ENCODE data around the gene POU2AF3. TPM values are rescaled to one million over a fixed set of nuclear protein-coding genes. Genes with fewer than 3 reads are reported as not detected.
"Not testable (repeated sequence)": the region's sequence is repeated elsewhere in the genome, so short reads cannot be mapped to it uniquely, and the experiment has no call there.

The POU2AF3 gene
- total RNA-seq, 2 experiments from 2014 or later = not detected

GRCh38 chr11:111310723-111311122 is 12.4 kb downstream of the POU2AF3 start:
- no peaks in the 10 kb centered on the region for H3K9me3 Mint-ChIP-seq
- POLR2A ChIA-PET = no interaction called here
- ATAC-seq (ENCODE audit: poor library complexity) (no peak), DNase-seq (no peak)
- H3K4me1 ChIP-seq (ENCODE audit: insufficient read depth, low read length) = no peaks in the 10 kb centered on the region
- no peak for TF ChIP-seq CTCF (IDR thresholded peaks at IDR 0.05)
- H3K36me3 ChIP-seq (ENCODE audit: insufficient read depth, low read length) = no peaks in the 10 kb centered on the region
- no peak overlapping the region for H3K27ac ChIP-seq (ENCODE audit: low read depth in 1 of 2, low read length in 2 of 2)
- H3K9me3 ChIP-seq (ENCODE audit: control insufficient read depth in 1 of 2, insufficient read depth in 1 of 2, low read length in 2 of 2) = no peaks in the 10 kb centered on the region
- H3K4me3 ChIP-seq (ENCODE audit: low read length) = no peak overlapping the region
- peaks cover 0 to 6% of the 10 kb centered on the region in 2 experiments for H3K27me3 ChIP-seq (ENCODE audit: control insufficient read depth in 1 of 2, insufficient read depth in 2 of 2, low read length in 2 of 2)
- no peaks in the 10 kb centered on the region for H3K4me1 Mint-ChIP-seq (ENCODE audit: low read depth)
- H3K4me3 Mint-ChIP-seq = no peak overlapping the region
- intact Hi-C loops (cut with DNase I, micrococcal nuclease) = no loop called here
- no peak overlapping the region for H3K27ac Mint-ChIP-seq
- CTCF ChIA-PET = no interaction called here
- peaks cover 32% of the 10 kb centered on the region for H3K27me3 Mint-ChIP-seq
- no peaks in the 10 kb centered on the region for H3K36me3 Mint-ChIP-seq (ENCODE audit: low read depth)

- Histone ChIP-seq H3K27ac (ENCODE audit: low read depth in 1 of 2, low read length in 2 of 2) (no peak overlapping the region), H3K27me3 (ENCODE audit: control insufficient read depth in 1 of 2, insufficient read depth in 2 of 2, low read length in 2 of 2) (peaks cover 0 to 3% of the 10 kb centered on the region in 2 experiments), H3K4me1 (ENCODE audit: insufficient read depth, low read length) (no peaks in the 10 kb centered on the region), H3K36me3 (ENCODE audit: insufficient read depth, low read length) (no peaks in the 10 kb centered on the region), H3K9me3 (ENCODE audit: control insufficient read depth in 1 of 2, insufficient read depth in 1 of 2, low read length in 2 of 2) (no peaks in the 10 kb centered on the region), H3K4me3 (ENCODE audit: low read length) (no peak overlapping the region)
- Mint-ChIP-seq H3K4me1 (ENCODE audit: low read depth) (no peaks in the 10 kb centered on the region), H3K27me3 (peaks cover 32% of the 10 kb centered on the region), H3K4me3 (no peak overlapping the region), H3K9me3 (no peaks in the 10 kb centered on the region), H3K27ac (no peak overlapping the region), H3K36me3 (ENCODE audit: low read depth) (no peaks in the 10 kb centered on the region)
- intact Hi-C loops (cut with DNase I, micrococcal nuclease) = no loop called here
- POLR2A ChIA-PET = no interaction called here
- CTCF ChIA-PET = no interaction called here
- no peak for DNase-seq
- TF ChIP-seq CTCF (IDR thresholded peaks at IDR 0.05) = no peak
- no peak for ATAC-seq (ENCODE audit: poor library complexity)
Measured at GRCh38 chr11:111312076-111312475, 13.7 kb downstream of the POU2AF3 start.

GRCh38 chr11:111319296-111319695 is 20.9 kb downstream of the POU2AF3 start:
- intact Hi-C loops (cut with DNase I, micrococcal nuclease) = no loop called here
- no peaks in the 10 kb centered on the region for H3K36me3 Mint-ChIP-seq (ENCODE audit: low read depth)
- ATAC-seq (ENCODE audit: poor library complexity) (no peak), DNase-seq (no peak)
- H3K27me3 Mint-ChIP-seq = peaks cover 6% of the 10 kb centered on the region
- H3K27ac Mint-ChIP-seq = no peak overlapping the region
- CTCF ChIA-PET = interaction anchor here (1.1 kb wide), 1 partner anchor 110 kb away, joined by 3 read pairs; no protein-coding TSS in a partner anchor
- TF ChIP-seq CTCF (IDR thresholded peaks at IDR 0.05) = no peak
- H3K27ac ChIP-seq (ENCODE audit: low read depth in 1 of 2, low read length in 2 of 2) = no peak overlapping the region
- no peak overlapping the region for H3K4me3 ChIP-seq (ENCODE audit: low read length)
- no peaks in the 10 kb centered on the region for H3K4me1 ChIP-seq (ENCODE audit: insufficient read depth, low read length)
- H3K9me3 ChIP-seq (ENCODE audit: control insufficient read depth in 1 of 2, insufficient read depth in 1 of 2, low read length in 2 of 2) = no peaks in the 10 kb centered on the region
- H3K27me3 ChIP-seq (ENCODE audit: control insufficient read depth in 1 of 2, insufficient read depth in 2 of 2, low read length in 2 of 2) = peaks cover 0 to 3% of the 10 kb centered on the region in 2 experiments
- no peaks in the 10 kb centered on the region for H3K9me3 Mint-ChIP-seq
- no peak overlapping the region for H3K4me3 Mint-ChIP-seq
- no peaks in the 10 kb centered on the region for H3K4me1 Mint-ChIP-seq (ENCODE audit: low read depth)
- POLR2A ChIA-PET = no interaction called here
- no peaks in the 10 kb centered on the region for H3K36me3 ChIP-seq (ENCODE audit: insufficient read depth, low read length)

- H3K36me3 ChIP-seq (ENCODE audit: insufficient read depth, low read length); CTCF ChIA-PET; H3K27ac Mint-ChIP-seq; POLR2A ChIA-PET; DNase-seq; H3K4me3 ChIP-seq (ENCODE audit: low read length); H3K4me1 Mint-ChIP-seq (ENCODE audit: low read depth); H3K4me1 ChIP-seq (ENCODE audit: insufficient read depth, low read length); H3K9me3 ChIP-seq (ENCODE audit: control insufficient read depth in 1 of 2, insufficient read depth in 1 of 2, low read length in 2 of 2); H3K27ac ChIP-seq (ENCODE audit: low read depth in 1 of 2, low read length in 2 of 2); intact Hi-C loops (cut with DNase I, micrococcal nuclease); ATAC-seq (ENCODE audit: poor library complexity); H3K36me3 Mint-ChIP-seq (ENCODE audit: low read depth); H3K4me3 Mint-ChIP-seq; H3K9me3 Mint-ChIP-seq; H3K27me3 Mint-ChIP-seq; H3K27me3 ChIP-seq (ENCODE audit: control insufficient read depth in 1 of 2, insufficient read depth in 2 of 2, low read length in 2 of 2): not testable (repeated sequence)
Measured at GRCh38 chr11:111320199-111320598, 21.9 kb downstream of the POU2AF3 start.

Data from CD4-positive, alpha-beta T cell (primary cell).